HG03064 (cell line): Measurements from ENCODE around the gene HPCAL1.

Source experiments
- ATAC-seq: cut with Tn5 transposase; IDR thresholded peaks from one replicate; pipeline ENCODE4 v1.9.1; 2021; ENCODE audit warnings: low read depth; ENCODE audit not compliant: unreplicated experiment

HPCAL1 gene

DNA sequence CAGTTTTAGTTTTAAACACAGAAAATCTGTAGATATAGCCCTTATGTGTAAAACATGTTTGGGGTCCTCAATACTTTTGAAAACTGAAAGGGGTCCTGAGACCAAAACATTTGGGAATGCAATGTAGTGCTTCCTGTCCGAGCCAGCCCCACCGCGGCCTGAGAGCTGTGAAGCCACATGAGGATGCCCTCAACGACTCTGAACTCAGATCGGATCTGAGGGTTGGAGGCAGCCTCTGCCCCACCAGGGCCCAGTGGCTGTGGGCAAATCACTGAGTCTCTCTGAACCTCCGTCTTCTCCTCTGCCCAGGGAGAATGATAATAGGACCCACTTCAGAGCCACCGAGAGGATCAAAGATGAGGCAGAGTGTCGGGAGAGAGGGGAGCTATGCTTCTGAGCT lies 33.4 kb upstream of the HPCAL1 start:
- no peak for ATAC-seq

DNA sequence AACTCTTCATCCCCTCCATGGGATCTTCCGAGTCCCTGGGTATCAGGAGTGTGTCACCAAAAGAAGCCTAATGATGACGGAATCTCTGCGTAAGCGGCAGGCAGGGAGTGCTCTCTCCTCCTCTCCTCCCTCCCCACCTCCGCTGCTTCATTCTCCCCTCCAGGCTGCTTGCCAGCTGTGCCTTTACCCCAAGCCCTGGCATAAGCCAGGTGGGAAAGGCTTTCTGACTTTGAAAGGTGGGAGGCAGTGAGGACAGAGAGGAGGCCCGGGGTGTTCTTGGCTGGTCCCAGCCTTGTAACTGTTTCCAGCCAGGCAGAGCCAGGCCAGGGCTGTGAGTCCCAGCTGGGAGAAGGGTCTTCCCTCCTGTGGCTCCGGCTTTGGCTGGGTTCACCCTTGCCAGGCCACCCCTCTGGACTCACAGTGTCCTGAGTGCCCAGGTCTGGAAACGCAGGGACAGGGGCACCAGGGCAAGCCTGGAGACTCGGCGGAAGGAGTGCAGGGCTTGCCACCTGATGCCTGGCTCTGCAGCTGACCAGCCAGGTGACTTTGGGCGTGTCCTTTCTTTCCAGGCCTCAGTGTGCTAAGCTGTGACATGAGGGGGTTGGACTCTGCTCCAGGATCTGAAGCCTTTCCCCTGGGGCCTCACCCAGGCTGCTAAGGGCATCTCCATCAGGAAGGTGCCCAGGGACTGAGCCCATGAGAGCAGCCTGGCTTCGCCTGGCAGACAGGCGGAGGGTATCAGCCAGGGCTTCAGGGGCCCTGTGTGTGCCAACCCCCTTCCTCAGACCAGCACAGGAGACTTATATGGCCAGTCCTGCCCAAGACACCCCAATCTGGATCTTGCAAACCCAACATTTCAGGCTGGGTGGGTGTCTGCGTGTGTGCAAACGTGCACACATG lies 32.7 kb upstream of the HPCAL1 start:
- ATAC-seq: no peak

DNA sequence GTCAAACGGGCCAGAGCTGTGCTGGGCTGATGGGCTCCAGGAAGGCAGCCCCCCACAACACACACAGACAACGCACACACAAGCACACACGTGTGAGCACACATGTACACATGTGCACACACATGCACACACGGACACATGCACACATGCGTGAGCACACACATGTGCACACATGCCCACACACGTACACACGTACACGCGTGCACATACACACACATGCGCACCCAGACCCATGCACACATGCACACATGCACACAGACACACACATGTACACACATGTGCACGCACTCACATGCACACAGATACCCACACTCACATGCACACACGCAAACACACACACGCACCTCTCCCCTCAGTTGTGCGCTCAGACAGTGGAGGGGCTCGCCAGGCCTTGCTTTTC lies 31.2 kb upstream of the HPCAL1 start:
- ATAC-seq: no peak

DNA sequence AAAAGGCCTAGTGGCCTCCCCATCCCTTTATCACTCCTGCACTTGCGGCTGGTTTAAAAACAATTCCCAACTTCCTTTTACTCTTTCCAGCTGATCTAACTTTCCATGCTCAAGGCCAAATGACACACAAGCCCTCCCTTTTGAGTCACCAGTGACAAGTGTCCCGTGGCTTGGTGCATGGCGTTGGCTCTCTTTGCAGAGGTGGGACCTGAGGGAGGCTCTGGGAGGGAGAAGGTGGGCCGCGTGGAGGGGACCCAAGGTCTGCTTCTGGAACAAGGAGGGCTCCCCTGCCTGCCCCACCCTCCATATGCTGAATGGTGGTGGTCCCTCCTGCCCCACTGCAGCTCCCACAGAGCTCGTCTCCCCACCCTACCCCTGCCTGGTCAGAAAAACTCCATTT lies 30.8 kb upstream of the HPCAL1 start:
- no peak for ATAC-seq

DNA sequence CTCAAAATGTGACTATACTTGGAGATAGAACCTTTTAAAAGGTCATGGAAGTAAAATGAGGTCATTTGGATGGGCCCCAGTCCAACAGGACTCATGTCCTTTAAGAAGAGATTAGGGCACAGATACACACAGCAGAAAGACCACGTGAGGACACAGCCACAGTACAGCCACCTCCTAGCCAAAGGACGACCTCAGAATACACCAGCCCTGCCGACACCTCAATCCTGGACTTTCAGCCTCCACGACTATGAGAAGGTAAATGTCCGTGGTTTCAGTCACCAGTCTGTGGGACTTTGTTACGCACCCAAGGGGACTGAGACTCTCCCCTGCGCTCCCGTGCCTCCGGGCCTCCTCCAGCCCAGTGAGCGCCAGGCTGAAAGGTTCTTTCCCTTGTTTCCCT lies 30.2 kb upstream of the HPCAL1 start:
- ATAC-seq: no peak

DNA sequence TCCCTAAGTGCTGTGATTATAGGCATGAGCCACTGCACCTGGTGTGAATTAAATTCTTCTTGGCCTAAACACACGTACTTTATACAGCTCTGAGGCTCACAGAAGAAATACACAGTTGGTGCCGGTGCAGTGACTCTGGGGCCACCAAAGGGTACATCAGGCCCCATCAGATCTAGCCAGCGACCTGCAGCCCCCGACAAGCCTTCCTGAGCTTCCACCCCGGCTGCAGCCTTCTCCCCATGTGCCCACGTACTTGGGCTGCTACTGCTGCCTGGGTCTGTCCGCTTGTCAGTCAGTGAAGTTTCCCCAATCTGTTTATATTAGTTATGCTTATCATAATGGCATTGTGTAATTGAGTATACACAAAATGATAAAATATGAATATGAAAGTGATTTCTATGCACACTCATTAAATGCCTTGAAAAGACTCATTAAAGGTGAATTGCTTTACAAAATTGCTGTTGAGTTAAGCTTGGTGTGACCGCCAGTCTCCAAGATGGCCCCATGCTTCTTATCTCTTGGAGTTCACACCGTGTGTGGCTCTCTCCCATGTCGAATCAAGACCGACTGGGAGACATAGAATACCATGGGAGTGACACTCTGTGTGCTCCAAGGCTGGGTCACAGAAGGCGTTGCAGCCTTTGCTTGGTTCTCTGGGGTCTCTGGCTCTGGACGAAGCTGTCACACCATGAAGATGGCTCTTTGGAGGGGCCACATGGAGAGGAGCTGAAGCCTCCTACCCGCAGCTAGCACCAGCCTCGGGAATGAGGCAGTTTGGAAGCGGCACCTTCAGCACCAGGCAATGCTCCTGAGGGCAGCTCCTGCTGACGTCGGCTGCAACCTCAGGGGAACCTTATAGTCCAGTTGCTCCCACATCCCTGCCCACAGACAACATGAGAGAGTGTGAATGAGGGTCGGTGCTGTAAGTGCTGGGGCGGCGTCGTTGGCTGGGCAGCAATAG lies 29.2 kb upstream of the HPCAL1 start:
- ATAC-seq: no peak

DNA sequence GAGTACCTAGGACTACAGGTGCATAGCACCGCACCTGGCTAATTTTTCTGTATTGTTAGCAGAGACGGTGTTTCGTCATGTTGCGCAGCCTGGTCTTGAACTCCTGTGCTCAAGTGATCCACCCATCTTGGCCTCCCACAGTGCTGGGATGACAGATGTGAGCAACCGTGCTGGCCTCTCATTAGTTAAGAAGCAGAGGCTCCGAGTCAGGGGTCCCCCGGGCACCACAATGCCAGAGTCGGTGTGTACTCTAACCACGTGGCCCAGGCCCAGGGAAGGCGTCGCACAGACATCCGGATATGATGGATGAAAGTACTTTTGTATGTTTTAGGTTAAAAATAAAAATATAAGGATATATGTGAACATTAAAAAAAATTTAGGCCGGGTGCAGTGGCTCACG lies 28.3 kb upstream of the HPCAL1 start:
- no peak for ATAC-seq

DNA sequence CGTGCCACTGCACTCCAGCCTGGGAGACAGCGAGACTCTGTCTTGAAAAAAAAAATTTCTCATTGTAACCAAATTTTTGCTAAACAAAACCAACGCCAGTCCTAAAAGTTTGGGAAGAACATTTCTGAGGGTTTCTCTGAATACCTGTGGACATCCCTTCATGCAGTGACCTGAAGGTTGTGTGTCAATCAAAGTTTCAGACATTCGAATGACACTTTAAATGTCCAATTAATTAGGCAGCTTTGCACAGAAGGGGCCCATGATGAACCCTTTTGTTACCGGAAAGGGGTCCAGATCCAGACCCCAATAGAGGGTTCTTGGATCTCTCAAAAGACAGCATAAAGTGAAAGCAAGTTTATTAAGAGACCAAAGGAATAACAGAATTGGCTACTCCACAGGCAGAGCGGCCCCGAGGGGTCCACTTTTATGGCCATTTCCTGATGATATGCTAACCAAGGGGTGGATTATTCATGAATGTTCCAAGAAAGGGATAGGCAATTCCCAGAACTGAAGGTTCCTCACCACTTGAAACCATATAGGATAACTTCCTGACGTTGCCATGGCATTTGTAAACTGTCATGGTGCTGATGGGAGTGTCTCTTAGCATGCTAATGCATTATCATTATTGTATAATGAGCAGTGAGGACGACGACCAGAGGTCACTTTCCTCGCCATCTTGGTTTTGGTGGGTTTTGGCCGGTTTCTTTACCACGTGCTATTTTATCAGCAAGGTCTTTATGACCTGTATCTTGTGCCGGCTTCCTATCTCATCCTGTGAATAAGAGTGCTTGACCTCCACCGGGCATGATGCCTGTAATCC lies 27.5 kb upstream of the HPCAL1 start:
- no peak for ATAC-seq

DNA sequence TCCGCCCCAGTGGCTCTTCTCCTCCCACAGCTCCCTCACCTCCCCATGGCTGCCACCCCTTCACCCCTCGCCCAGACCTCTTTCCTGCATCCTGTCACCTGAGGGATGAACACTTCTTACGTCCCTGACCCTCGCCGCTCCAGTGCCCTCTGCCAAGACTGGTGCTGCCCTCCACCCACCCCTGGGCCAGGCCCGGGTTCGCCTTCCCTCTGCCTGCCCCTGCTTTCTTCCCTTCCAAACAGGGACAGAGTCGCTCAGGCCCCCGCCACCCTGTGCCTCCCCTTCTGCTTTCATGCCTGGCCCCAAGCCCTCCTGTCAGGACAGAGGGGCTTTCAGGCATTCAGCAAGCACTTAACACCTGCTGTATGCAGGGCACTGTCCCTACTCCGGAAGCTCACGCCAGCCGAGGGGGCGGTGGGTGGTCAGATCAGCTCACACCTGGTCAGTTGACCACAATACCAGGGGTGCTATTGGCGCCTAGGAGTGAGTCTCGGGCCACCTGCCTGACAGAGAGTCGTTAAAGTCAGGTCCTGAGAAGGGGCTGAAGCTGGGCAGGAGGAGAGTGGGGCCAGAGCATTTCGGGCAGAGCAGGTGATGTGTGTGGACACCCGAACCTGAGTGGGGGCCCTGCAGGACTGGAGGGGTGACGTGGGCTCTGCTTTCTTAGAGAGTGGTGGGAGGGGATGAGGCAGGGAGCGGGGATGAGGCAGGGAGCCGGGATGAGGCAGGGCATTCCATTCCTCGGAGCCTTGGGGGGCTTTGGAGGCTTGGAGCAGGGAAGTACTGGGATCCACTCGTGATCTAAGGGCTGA lies 26.0 kb upstream of the HPCAL1 start:
- ATAC-seq: no peak

DNA sequence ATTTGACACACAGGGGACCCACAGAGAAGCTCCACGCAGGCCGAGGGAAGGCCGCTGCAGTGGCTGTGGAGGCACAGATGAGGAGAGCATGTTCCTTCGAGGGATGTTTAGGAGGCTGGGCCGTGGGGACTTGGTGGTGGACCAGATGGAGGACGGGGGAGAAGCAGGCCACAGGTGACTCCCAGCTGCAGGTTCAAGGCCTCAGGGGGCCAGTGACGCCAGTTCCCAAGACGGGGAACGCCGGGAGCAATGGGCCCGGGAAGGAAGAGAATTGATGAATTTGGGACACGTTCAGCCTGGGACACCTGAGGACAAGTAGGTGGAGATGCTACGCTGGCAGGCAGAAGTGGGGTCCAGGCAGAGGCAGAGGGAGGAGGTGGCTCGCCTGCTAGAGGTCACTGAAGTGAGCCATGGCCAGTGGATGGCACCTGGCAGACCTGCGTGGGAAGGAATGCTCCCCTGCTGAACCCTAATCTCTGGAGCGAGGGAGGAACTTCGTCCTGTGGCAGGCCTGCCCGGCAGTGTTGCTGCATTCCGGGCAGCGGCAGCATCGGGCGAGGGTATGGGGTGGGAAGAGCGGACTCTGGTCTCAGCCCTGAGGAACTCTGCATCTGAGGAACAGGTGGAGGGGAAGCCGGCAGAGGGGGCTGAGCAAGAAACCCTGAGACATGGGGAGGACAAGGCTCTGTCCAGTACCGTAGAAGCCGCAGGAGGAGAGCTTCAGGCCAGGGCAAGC lies 25.2 kb upstream of the HPCAL1 start:
- no peak for ATAC-seq

DNA sequence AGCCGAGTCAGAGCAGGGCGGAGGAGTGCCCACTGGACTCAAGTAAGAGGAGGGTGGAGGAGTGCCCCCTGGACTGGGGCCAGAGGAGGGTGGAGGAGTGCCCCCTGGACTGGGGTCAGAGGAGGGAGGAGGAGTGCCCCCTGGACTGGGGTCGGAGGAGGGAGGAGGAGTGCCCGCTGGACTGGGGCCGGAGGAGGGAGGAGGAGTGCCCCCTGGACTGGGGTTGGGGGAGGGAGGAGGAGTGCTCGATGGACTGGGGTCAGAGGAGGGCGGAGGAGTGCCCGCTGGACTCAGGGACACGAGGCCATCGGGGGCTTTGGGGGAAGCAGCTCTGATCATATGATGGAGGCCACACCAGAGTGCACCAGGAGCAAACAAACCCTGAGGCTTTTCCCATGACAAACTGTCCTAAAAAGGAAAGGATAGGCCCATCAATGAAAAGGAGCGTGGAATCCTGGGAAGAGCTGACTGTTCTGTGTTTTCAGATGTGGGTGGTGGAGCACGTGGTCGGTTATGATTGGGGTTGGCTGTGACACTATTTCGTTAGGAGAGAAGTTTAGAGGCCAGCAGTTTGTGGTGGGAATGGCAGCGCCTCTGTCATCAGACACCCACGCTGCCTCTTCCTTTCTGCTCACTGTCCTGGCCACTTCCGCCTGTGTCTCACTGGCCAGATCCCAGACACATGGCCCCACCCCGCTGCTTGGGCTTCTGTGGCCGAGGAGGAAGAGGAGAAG lies 24.5 kb upstream of the HPCAL1 start:
- no peak for ATAC-seq

DNA sequence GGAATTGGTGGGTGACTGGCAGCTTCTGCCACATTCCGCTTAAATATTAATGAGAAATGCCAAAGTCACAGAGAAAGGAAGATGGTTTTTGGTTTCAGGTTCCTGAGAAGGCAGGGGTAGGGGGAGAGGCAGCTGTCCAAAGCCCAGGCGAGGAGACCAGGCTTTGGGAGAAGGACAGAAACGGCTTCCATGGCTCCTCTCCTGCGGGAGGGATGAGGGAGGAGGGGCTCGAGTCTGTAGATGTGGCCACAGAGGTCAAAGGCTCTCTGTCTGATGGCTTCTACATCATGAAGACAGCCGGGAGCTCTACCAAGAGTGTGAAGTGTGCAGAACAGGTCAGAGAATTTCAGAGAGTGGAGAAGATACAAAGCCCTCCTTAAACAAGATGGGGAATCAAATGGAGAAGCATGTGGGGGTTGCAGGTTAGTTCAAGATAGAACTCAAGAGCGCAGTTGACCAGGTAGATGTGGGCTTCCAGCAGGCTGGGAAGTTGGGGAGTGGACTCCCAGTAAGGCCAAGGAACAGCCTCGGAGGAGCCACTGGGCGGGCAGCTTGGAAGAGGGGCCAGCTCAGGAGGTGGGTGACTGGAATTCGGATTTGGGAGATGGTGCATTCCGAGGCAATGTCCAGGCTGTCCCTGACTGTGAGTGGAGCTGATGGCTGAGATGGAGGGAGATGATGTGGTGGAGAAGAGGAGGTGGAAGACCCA lies 23.8 kb upstream of the HPCAL1 start:
- no peak for ATAC-seq

DNA sequence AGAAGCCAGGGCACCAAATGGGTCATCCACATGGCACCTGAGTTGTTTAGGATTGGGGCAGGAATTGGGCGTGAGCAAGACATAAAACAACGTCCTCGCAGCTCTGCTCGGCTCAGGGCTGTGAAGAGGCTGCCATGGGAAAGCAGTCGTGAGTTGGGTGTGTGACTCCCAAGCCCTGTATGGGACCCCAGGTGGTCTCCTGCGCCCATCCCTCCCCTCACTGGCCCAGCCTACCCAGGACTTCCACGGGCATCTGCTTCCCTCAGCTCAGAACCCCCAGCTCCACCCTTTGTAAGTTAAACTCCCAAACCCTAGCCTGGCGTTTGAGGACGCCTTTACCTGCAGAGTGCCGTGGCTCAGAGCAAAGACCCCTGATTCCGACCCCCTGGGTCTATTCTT lies 23.2 kb upstream of the HPCAL1 start:
- ATAC-seq: no peak

DNA sequence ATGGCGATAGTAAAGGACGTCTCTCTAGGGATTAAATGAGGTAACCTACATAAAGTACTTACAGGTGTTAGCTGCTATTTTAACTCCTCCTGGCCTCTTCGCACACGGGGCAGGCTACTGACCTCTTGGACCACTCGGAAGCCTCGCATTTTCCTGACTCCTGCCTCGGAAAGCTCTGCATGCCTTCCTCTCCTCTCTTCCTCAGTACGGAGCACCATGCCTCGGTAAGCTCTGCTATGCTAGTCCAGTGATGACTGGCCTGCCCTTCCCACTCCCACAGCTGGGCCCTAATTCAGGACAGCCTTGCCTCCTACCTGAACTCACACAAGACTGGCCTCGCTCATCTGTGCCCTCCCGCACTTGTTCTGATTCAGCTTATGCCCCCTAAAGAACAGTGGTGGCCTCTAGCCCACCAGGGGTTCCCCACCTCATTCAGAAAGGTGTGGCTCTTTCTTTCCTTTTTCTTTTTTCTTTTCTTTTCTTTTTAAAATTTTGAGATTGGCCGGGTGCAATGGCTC lies 22.7 kb upstream of the HPCAL1 start:
- ATAC-seq: no peak

DNA sequence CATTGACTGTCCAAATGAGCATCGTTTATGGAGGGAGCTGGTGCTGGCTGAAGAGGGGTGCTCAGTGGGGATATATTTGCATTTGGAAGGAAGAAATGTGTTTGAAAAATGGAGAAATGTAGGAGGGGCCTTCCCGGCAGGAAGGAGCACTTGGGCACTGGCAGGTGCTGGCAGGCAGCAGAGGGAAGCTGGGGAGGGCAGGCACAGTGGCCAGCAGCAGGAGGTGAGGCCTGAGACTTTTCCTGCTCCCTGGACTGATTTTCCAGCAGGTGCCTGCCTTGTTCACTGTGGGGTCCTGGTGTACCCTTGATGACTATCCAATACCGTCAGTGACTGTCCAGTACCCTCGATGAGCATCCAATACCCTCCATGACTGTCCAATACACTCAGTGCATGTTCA lies 20.8 kb upstream of the HPCAL1 start:
- no peak for ATAC-seq

DNA sequence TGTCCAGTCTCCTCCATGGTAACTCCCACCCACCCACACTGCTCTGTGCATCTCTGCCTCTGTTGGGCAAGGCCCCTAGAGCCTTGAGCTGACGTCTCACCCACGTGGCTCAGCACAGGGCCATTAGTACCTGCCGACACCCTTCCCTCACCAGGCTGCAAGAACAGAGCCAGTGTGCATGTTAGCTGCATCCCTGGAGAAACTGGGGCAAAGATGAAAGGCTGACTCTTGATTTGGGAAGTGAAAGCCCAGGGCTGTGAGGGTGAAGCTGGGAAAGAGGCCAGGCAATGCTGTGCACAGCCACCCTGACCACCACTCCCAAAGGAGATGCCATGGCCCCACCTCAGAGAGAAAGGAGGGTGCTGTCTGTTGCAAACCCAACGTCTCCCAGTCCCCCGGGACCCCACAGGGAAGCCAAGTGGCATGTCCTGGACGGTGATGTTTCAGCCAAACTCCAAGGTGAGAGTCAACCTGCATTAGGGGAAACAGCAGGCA lies 20.0 kb upstream of the HPCAL1 start:
- no peak for ATAC-seq
